Fibroblast of lung (primary cell): Measurements from ENCODE around the gene KPNA1. TPM values are rescaled to one million over a fixed set of nuclear protein-coding genes. Genes with fewer than 3 reads are reported as not detected.

Source experiments
- DNase-seq, 2 donors: peaks; one replicate each; pipeline versions ENCODE4 v3.0.0 to v3.0.0-alpha.2; 2010; ENCODE audit warnings: low read depth in 2 of 2
- H2AFZ ChIP-seq: 2 replicates; pipeline ENCODE4 v1.5.1; 2012; ENCODE audit warnings: low read length, control low read depth, inconsistent platforms
- H3K27ac ChIP-seq: 2 replicates; pipeline ENCODE4 v1.5.1; 2011; ENCODE audit warnings: low read length, control low read depth; ENCODE audit not compliant: insufficient read depth
- H3K27me3 ChIP-seq: 2 replicates; pipeline ENCODE4 v1.5.1; 2011; ENCODE audit warnings: mild to moderate bottlenecking, low read length; ENCODE audit not compliant: control insufficient read depth, insufficient read depth
- H3K36me3 ChIP-seq: 2 replicates; pipeline ENCODE4 v1.5.1; 2011; ENCODE audit warnings: low read length; ENCODE audit not compliant: control insufficient read depth, insufficient read depth
- H3K4me1 ChIP-seq: 2 replicates; pipeline ENCODE4 v1.5.1; 2011; ENCODE audit warnings: low read length; ENCODE audit not compliant: control insufficient read depth, insufficient read depth; ENCODE audit errors: extremely low read depth
- H3K4me2 ChIP-seq: 2 replicates; pipeline ENCODE4 v1.5.1; 2011; ENCODE audit warnings: low read length, control low read depth; ENCODE audit not compliant: insufficient read depth; ENCODE audit errors: extremely low read depth
- H3K4me3 ChIP-seq, 4 experiments: fragments of 200-600 bp in 1 of 4; sonication (generic) in 1 of 4; replicated peaks in 1 of 4; 2 replicates each; pipeline ENCODE4 v1.5.1; 2011 to 2016; ENCODE audit warnings: low read length in 4 of 4, low read depth in 3 of 4, mild to moderate bottlenecking in 3 of 4, control low read depth in 2 of 4, inconsistent platforms in 1 of 4, mixed read lengths in 1 of 4; ENCODE audit not compliant: insufficient read depth in 1 of 4; ENCODE audit errors: control extremely low read depth in 1 of 4
- H3K79me2 ChIP-seq: 2 replicates; pipeline ENCODE4 v1.5.1; 2012; ENCODE audit warnings: mild to moderate bottlenecking, low read length, inconsistent platforms; ENCODE audit not compliant: control insufficient read depth, insufficient read depth
- H3K9ac ChIP-seq: 2 replicates; pipeline ENCODE4 v1.5.1; 2011; ENCODE audit warnings: mild to moderate bottlenecking, low read length, control low read depth; ENCODE audit not compliant: insufficient read depth
- H3K9me3 ChIP-seq: 2 replicates; pipeline ENCODE4 v1.5.1; 2012; ENCODE audit warnings: low read depth, low read length; ENCODE audit not compliant: control insufficient read depth, insufficient read depth
- H4K20me1 ChIP-seq: 2 replicates; pipeline ENCODE4 v1.5.1; 2011; ENCODE audit warnings: low read length; ENCODE audit not compliant: control insufficient read depth, insufficient read depth; ENCODE audit errors: extremely low read depth
- CTCF ChIP-seq, 2 donors: IDR thresholded peaks in 1 of 2; conservative IDR thresholded peaks in 1 of 2; 1 replicate in 1 of 2; 2 replicates in 1 of 2; pipeline ENCODE4 v1.5.1; 2011 to 2012; ENCODE audit warnings: low read length in 2 of 2, control low read depth in 1 of 2, inconsistent platforms in 1 of 2, low read depth in 1 of 2, mild to moderate bottlenecking in 1 of 2
- EZH2 ChIP-seq: IDR thresholded peaks from 2 replicates; pipeline ENCODE4 v1.5.1; 2012; ENCODE audit warnings: low read length, control low read depth, mild to moderate bottlenecking; ENCODE audit errors: missing control alignments
- polyA plus RNA-seq, 2 donors: library from polyadenylated mRNA; depleted of rRNA in 1 of 2; stranded (reverse) in 1 of 2; unstranded in 1 of 2; fragments of >200 nt; gene quantifications; 2 replicates each; pipeline ENCODE4 v1.2.1, GENCODE V29; 2011 to 2012; ENCODE audit warnings: missing spikeins in 1 of 2
- total RNA-seq: library from RNA; depleted of rRNA; stranded (reverse); fragments of >200 nt; gene quantifications from 2 replicates; pipeline ENCODE4 v1.2.1, GENCODE V29; 2014

KPNA1 gene
- total and polyA plus RNA-seq, 2 donors (not counting 1 experiment from before 2014, with no cell fraction given), result 23.9 to 56.0 TPM

GRCh38 chr3:122506450-122506849, 8.3 kb downstream of the KPNA1 start:
- DNase-seq, result no peak
- H3K27ac ChIP-seq, result no peak overlapping the region
- H4K20me1 ChIP-seq, result peaks cover 2% of the 10 kb centered on the region
- TF ChIP-seq EZH2, result no peak
- no peak overlapping the region for H3K4me2 ChIP-seq
- H3K36me3 ChIP-seq, result no peaks in the 10 kb centered on the region
- H3K4me3 ChIP-seq, result no peak overlapping the region
- no peak overlapping the region for H3K9ac ChIP-seq
- H3K9me3 ChIP-seq, result no peaks in the 10 kb centered on the region
- H3K4me1 ChIP-seq, result no peaks in the 10 kb centered on the region
- H3K27me3 ChIP-seq, result no peaks in the 10 kb centered on the region
- peaks cover 90% of the 10 kb centered on the region for H3K79me2 ChIP-seq
- H2AFZ ChIP-seq, result no peak overlapping the region

- Histone ChIP-seq H3K9me3 (no peaks in the 10 kb centered on the region), H4K20me1 (peaks cover 2% of the 10 kb centered on the region), H3K36me3 (no peaks in the 10 kb centered on the region), H3K79me2 (peaks cover 85% of the 10 kb centered on the region), H3K4me2 (no peak overlapping the region), H3K4me3 (no peak overlapping the region), H3K9ac (no peak overlapping the region), H3K4me1 (no peaks in the 10 kb centered on the region), H3K27me3 (no peaks in the 10 kb centered on the region), H3K27ac (no peak overlapping the region), H2AFZ (no peak overlapping the region)
- DNase-seq, result no peak
- TF ChIP-seq EZH2, result no peak
- TF ChIP-seq CTCF (conservative IDR thresholded peaks at IDR 0.05 in 1 of 2, IDR thresholded peaks at IDR 0.05 in 1 of 2; ENCODE audit: low read depth in 1 of 2, low read length in 2 of 2), result no peak
Measured at GRCh38 chr3:122505676-122506075, 9.1 kb downstream of the KPNA1 start.

- Histone ChIP-seq H3K36me3 (no peaks in the 10 kb centered on the region), H3K27me3 (no peaks in the 10 kb centered on the region), H4K20me1 (peaks cover 2% of the 10 kb centered on the region), H3K9ac (no peak overlapping the region), H3K79me2 (peaks cover 74% of the 10 kb centered on the region), H3K4me3 (no peak overlapping the region), H3K27ac (no peak overlapping the region), H2AFZ (no peak overlapping the region), H3K4me1 (peaks cover 3% of the 10 kb centered on the region), H3K4me2 (no peak overlapping the region), H3K9me3 (no peaks in the 10 kb centered on the region)
- no peak for DNase-seq
- TF ChIP-seq CTCF (conservative IDR thresholded peaks at IDR 0.05 in 1 of 2, IDR thresholded peaks at IDR 0.05 in 1 of 2; ENCODE audit: low read depth in 1 of 2, low read length in 2 of 2) (no peak), EZH2 (no peak)
Measured at GRCh38 chr3:122502941-122503340, 11.8 kb downstream of the KPNA1 start.
